ENCODE data around the gene CPE.

The CPE gene

GRCh38 chr4:165378745-165379677, at the start of gene CPE:
TSS of gene CPE (plus strand) at chr4:165379008. CDS start at chr4:165379222, 214 bp downstream.
- DNase-seq (ENCODE audit: low read depth): no peak
- TF ChIP-seq CTCF (IDR thresholded peaks at IDR 0.05; ENCODE audit: insufficient read depth, low read depth, low read length, missing control alignments): no peak
- no peak within 1 kb of the TSS for H3K4me3 ChIP-seq (ENCODE audit: low read depth, low read length)

- DNase-seq (ENCODE audit: low read depth): no peak
- no peak for TF ChIP-seq CTCF (IDR thresholded peaks at IDR 0.05; ENCODE audit: insufficient read depth, low read depth, low read length, missing control alignments)
- H3K4me3 ChIP-seq (ENCODE audit: low read depth, low read length): peak overlapping the region; percentile 91
Observed at GRCh38 chr4:165330071-165330470, 48.7 kb upstream of the CPE start.

- no peak for DNase-seq (ENCODE audit: low read depth)
- TF ChIP-seq CTCF (IDR thresholded peaks at IDR 0.05; ENCODE audit: insufficient read depth, low read depth, low read length, missing control alignments): no peak
- H3K4me3 ChIP-seq (ENCODE audit: low read depth, low read length): peak overlapping the region; percentile 91
Observed at GRCh38 chr4:165330666-165331065, 48.1 kb upstream of the CPE start.

GRCh38 chr4:165331359-165331758, 47.4 kb upstream of the CPE start:
- H3K4me3 ChIP-seq (ENCODE audit: low read depth, low read length): peak overlapping the region; percentile 91
- no peak for TF ChIP-seq CTCF (IDR thresholded peaks at IDR 0.05; ENCODE audit: insufficient read depth, low read depth, low read length, missing control alignments)
- DNase-seq (ENCODE audit: low read depth): peak; percentile 22

- TF ChIP-seq CTCF (IDR thresholded peaks at IDR 0.05; ENCODE audit: insufficient read depth, low read depth, low read length, missing control alignments): no peak
- H3K4me3 ChIP-seq (ENCODE audit: low read depth, low read length): peak overlapping the region; percentile 6
- no peak for DNase-seq (ENCODE audit: low read depth)
Observed at GRCh38 chr4:165331823-165332222, 47.0 kb upstream of the CPE start.

GRCh38 chr4:165332502-165332901, 46.3 kb upstream of the CPE start:
- no peak overlapping the region for H3K4me3 ChIP-seq (ENCODE audit: low read depth, low read length)
- no peak for TF ChIP-seq CTCF (IDR thresholded peaks at IDR 0.05; ENCODE audit: insufficient read depth, low read depth, low read length, missing control alignments)
- no peak for DNase-seq (ENCODE audit: low read depth)

Measured in GM12865 (cell line).